Activated CD4-positive, alpha-beta T cell treated with anti-CD3 and anti-CD28 coated beads, Interleukin-2, amount 10 ng/mL, durations not matched to agents 24 days and 14 days (primary cell): ENCODE results near the gene HYAL3. TPM values are rescaled to one million over a fixed set of nuclear protein-coding genes. Genes with fewer than 3 reads are reported as not detected.
A peak's percentile ranks its signal among the peaks of the same experiment; 100 is the strongest.
"Not testable (repeated sequence)": the region's sequence is repeated elsewhere in the genome, so short reads cannot be mapped to it uniquely, and the experiment has no call there.

Experiments used
- DNase-seq: peaks from one replicate; pipeline ENCODE4 v3.0.0; 2022
- H3K27ac Mint-ChIP-seq: one replicate; pipeline ENCODE4 v1.8.0; 2022; ENCODE audit warnings: mild to moderate bottlenecking, mixed read lengths
- H3K27me3 Mint-ChIP-seq: one replicate; pipeline ENCODE4 v1.8.0; 2022; ENCODE audit warnings: mixed read lengths
- H3K36me3 Mint-ChIP-seq: one replicate; pipeline ENCODE4 v1.8.0; 2022; ENCODE audit warnings: low read depth, mild to moderate bottlenecking, mixed read lengths
- H3K4me1 Mint-ChIP-seq: one replicate; pipeline ENCODE4 v1.8.0; 2021; ENCODE audit warnings: mixed read lengths
- H3K4me3 Mint-ChIP-seq: one replicate; pipeline ENCODE4 v1.8.0; 2022; ENCODE audit warnings: mild to moderate bottlenecking, moderate library complexity, mixed read lengths
- H3K9me3 Mint-ChIP-seq: one replicate; pipeline ENCODE4 v1.8.0; 2021; ENCODE audit warnings: mixed read lengths
- intact Hi-C: fragments of 100-400 bp; cut with micrococcal nuclease; formaldehyde crosslinking; loops from one replicate; pipeline ENCODE4 v1.15.1; 2023
- total RNA-seq: library from RNA; stranded (reverse); gene quantifications from 2 replicates; pipeline ENCODE4 v1.2.3, GENCODE V29; 2022

The HYAL3 gene
- total RNA-seq, 1 donor from 2014 or later: 7.3 TPM

- Mint-ChIP-seq H3K9me3 (no peaks in the 10 kb centered on the region), H3K27me3 (no peaks in the 10 kb centered on the region), H3K4me1 (peaks cover 24% of the 10 kb centered on the region), H3K36me3 (peaks cover 21% of the 10 kb centered on the region), H3K4me3 (no peak overlapping the region), H3K27ac (peak overlapping the region; percentile 80)
- DNase-seq: no peak
- intact Hi-C loops: no loop called here
These were observed 48.0 kb downstream of the HYAL3 start for GRCh38 chr3:50251220-50251619.

- Mint-ChIP-seq H3K36me3 (peaks cover 20% of the 10 kb centered on the region), H3K4me3 (no peak overlapping the region)
These were observed 48.7 kb downstream of the HYAL3 start for GRCh38 chr3:50250514-50250913.

GRCh38 chr3:50249457-50249856, 49.7 kb downstream of the HYAL3 start:
- H3K27me3 Mint-ChIP-seq: no peaks in the 10 kb centered on the region
- H3K4me3 Mint-ChIP-seq: no peak overlapping the region
- no peak for DNase-seq
- no peak overlapping the region for H3K27ac Mint-ChIP-seq
- H3K9me3 Mint-ChIP-seq: no peaks in the 10 kb centered on the region
- H3K4me1 Mint-ChIP-seq: peaks cover 35% of the 10 kb centered on the region
- H3K36me3 Mint-ChIP-seq: peaks cover 18% of the 10 kb centered on the region
- intact Hi-C loops: no loop called here

More at GRCh38 chr3:50250514-50250913, 48.7 kb downstream of the HYAL3 start:
- H3K27me3 Mint-ChIP-seq: no peaks in the 10 kb centered on the region
- peaks cover 28% of the 10 kb centered on the region for H3K4me1 Mint-ChIP-seq
- H3K9me3 Mint-ChIP-seq: no peaks in the 10 kb centered on the region
- intact Hi-C loops: no loop called here
- peak overlapping the region; percentile 37 for H3K27ac Mint-ChIP-seq
- DNase-seq: no peak

GRCh38 chr3:50248387-50248786, 50.8 kb downstream of the HYAL3 start:
- H3K36me3 Mint-ChIP-seq: peaks cover 13% of the 10 kb centered on the region
- peak overlapping the region; percentile 64 for H3K4me3 Mint-ChIP-seq

GRCh38 chr3:50246517-50246954, 52.7 kb downstream of the HYAL3 start:
- H3K27ac Mint-ChIP-seq: peak overlapping the region; percentile 92
- peak overlapping the region; percentile 86 for H3K4me3 Mint-ChIP-seq
- H3K27me3 Mint-ChIP-seq: no peaks in the 10 kb centered on the region

More at GRCh38 chr3:50248387-50248786, 50.8 kb downstream of the HYAL3 start:
- Mint-ChIP-seq H3K27ac (peak overlapping the region; percentile 85), H3K9me3 (no peaks in the 10 kb centered on the region), H3K27me3 (no peaks in the 10 kb centered on the region), H3K4me1 (peaks cover 43% of the 10 kb centered on the region)
- no peak for DNase-seq
- intact Hi-C loops: no loop called here

GRCh38 chr3:50245831-50246516, 53.2 kb downstream of the HYAL3 start:
- H3K27me3 Mint-ChIP-seq: no peaks in the 10 kb centered on the region
- intact Hi-C loops: loop anchor here (1.0 kb wide), 5 partner anchors 8 to 54 kb away; no protein-coding TSS in a partner anchor
- peak overlapping the region; percentile 86 for H3K4me3 Mint-ChIP-seq
- H3K4me1 Mint-ChIP-seq: peaks cover 57% of the 10 kb centered on the region
- peaks cover 12% of the 10 kb centered on the region for H3K36me3 Mint-ChIP-seq
- H3K27ac Mint-ChIP-seq: peak overlapping the region; percentile 92
- peak; percentile 98 for DNase-seq
- no peaks in the 10 kb centered on the region for H3K9me3 Mint-ChIP-seq

More at GRCh38 chr3:50246517-50246954, 52.7 kb downstream of the HYAL3 start:
- intact Hi-C loops: loop anchor here (1.0 kb wide), 5 partner anchors 8 to 54 kb away; no protein-coding TSS in a partner anchor
- no peaks in the 10 kb centered on the region for H3K9me3 Mint-ChIP-seq
- peaks cover 57% of the 10 kb centered on the region for H3K4me1 Mint-ChIP-seq
- peak; percentile 94 for DNase-seq
- H3K36me3 Mint-ChIP-seq: peaks cover 14% of the 10 kb centered on the region

GRCh38 chr3:50245251-50245745, 53.9 kb downstream of the HYAL3 start:
- intact Hi-C loops: no loop called here
- Mint-ChIP-seq H3K27me3 (no peaks in the 10 kb centered on the region), H3K27ac (peak overlapping the region; percentile 92), H3K9me3 (no peaks in the 10 kb centered on the region), H3K4me3 (peak overlapping the region; percentile 86), H3K4me1 (peaks cover 56% of the 10 kb centered on the region), H3K36me3 (peaks cover 11% of the 10 kb centered on the region)
- no peak for DNase-seq

GRCh38 chr3:50244813-50245212, 54.4 kb downstream of the HYAL3 start:
- H3K9me3 Mint-ChIP-seq, H3K27me3 Mint-ChIP-seq, intact Hi-C loops, DNase-seq: not testable (repeated sequence)
- Mint-ChIP-seq H3K36me3 (peaks cover 15% of the 10 kb centered on the region), H3K4me3 (peak overlapping the region; percentile 86), H3K4me1 (peaks cover 58% of the 10 kb centered on the region), H3K27ac (peak overlapping the region; percentile 92)

- Mint-ChIP-seq H3K27me3 (no peaks in the 10 kb centered on the region), H3K4me3 (peak overlapping the region; percentile 78)
- intact Hi-C loops: no loop called here
These were observed 55.7 kb downstream of the HYAL3 start for GRCh38 chr3:50243543-50243895.

GRCh38 chr3:50242851-50243542, 56.2 kb downstream of the HYAL3 start:
- H3K4me3 Mint-ChIP-seq: peak overlapping the region; percentile 78
- peaks cover 23% of the 10 kb centered on the region for H3K36me3 Mint-ChIP-seq
- no peaks in the 10 kb centered on the region for H3K9me3 Mint-ChIP-seq
- H3K4me1 Mint-ChIP-seq: peaks cover 72% of the 10 kb centered on the region
- no peaks in the 10 kb centered on the region for H3K27me3 Mint-ChIP-seq
- peak; percentile 75 for DNase-seq
- H3K27ac Mint-ChIP-seq: peak overlapping the region; percentile 95
- intact Hi-C loops: loop anchor here (1.0 kb wide), 1 partner anchor 28 kb away; no protein-coding TSS in a partner anchor

More at GRCh38 chr3:50243543-50243895, 55.7 kb downstream of the HYAL3 start:
- DNase-seq: no peak
- Mint-ChIP-seq H3K36me3 (peaks cover 24% of the 10 kb centered on the region), H3K27ac (peak overlapping the region; percentile 95), H3K4me1 (peaks cover 71% of the 10 kb centered on the region), H3K9me3 (no peaks in the 10 kb centered on the region)

Other genes starting within 250 kb of the HYAL3 start
- gene RBM5, start 210.5 kb downstream of the HYAL3 start, total RNA-seq: 154 and 161 TPM in 2 replicates
- 0.14 and 0.31 TPM in 2 replicates for gene SEMA3F, start 144.1 kb downstream of the HYAL3 start, total RNA-seq
- not detected in 2 replicates for gene GNAT1, start 107.8 kb downstream of the HYAL3 start, total RNA-seq
- gene SLC38A3, start 94.1 kb downstream of the HYAL3 start, total RNA-seq: not detected in 2 replicates
- 225 and 232 TPM in 2 replicates for gene GNAI2, start 63.2 kb downstream of the HYAL3 start, total RNA-seq
- 0.45 and 0.82 TPM in 2 replicates for gene SEMA3B, start 30.3 kb downstream of the HYAL3 start, total RNA-seq
- gene LSMEM2, start 20.3 kb downstream of the HYAL3 start, total RNA-seq: not detected in 2 replicates
- gene IFRD2, start 7.0 kb downstream of the HYAL3 start, total RNA-seq: 231 and 233 TPM in 2 replicates
- 17.3 and 20.0 TPM in 2 replicates for gene NAA80, start within 50 bp of the HYAL3 start, total RNA-seq
- 0.28 and 0.50 TPM in 2 replicates for gene HYAL1, start 4.2 kb upstream of the HYAL3 start, total RNA-seq
- 14.4 and 16.3 TPM in 2 replicates for gene HYAL2, start 23.3 kb upstream of the HYAL3 start, total RNA-seq
- gene TUSC2, start 28.8 kb upstream of the HYAL3 start, total RNA-seq: 24.4 and 25.0 TPM in 2 replicates
- gene RASSF1, start 41.4 kb upstream of the HYAL3 start, total RNA-seq: 68.3 and 68.8 TPM in 2 replicates
- gene ZMYND10, start 46.3 kb upstream of the HYAL3 start, total RNA-seq: 1.2 and 1.3 TPM in 2 replicates
- gene NPRL2, start 51.4 kb upstream of the HYAL3 start, total RNA-seq: 38.1 and 43.0 TPM in 2 replicates
- 23.9 and 27.0 TPM in 2 replicates for gene CYB561D2, start 51.5 kb upstream of the HYAL3 start, total RNA-seq
- gene TMEM115, start 60.1 kb upstream of the HYAL3 start, total RNA-seq: 20.3 and 20.5 TPM in 2 replicates
- 0.23 and 0.62 TPM in 2 replicates for gene CACNA2D2, start 204.2 kb upstream of the HYAL3 start, total RNA-seq